Esophagus squamous epithelium (tissue), 5 donors: ENCODE data around the gene PTPN18. TPM values are rescaled to one million over a fixed set of nuclear protein-coding genes. Genes with fewer than 3 reads are reported as not detected.

Source experiments
- DNase-seq: peaks from one replicate; lab custom pipeline; 2025; lab: John Stamatoyannopoulos, UW
- H3K27ac ChIP-seq, 4 donors: fragments of 200-600 bp; sonication (generic); one replicate each; pipeline ENCODE4 v1.5.1; 2016 to 2019; ENCODE audit warnings: mild to moderate bottlenecking in 1 of 4
- H3K27me3 ChIP-seq, 4 donors: fragments of 200-600 bp; sonication (generic); 1 replicate in 3 of 4; 2 replicates in 1 of 4; pipeline versions ENCODE4 v1.5.1 to v1.6.0; 2017 to 2021; ENCODE audit warnings: antibody characterized with exemption in 1 of 4
- H3K36me3 ChIP-seq, 3 donors: fragments of 200-600 bp; sonication (generic); one replicate each; pipeline ENCODE4 v1.5.1; 2016 to 2019
- H3K4me1 ChIP-seq, 3 donors: fragments of 200-600 bp; sonication (generic); one replicate each; pipeline ENCODE4 v1.5.1; 2017 to 2019
- H3K4me3 ChIP-seq, 4 donors: fragments of 200-600 bp; sonication (generic); 1 replicate in 3 of 4; 2 replicates in 1 of 4; pipeline ENCODE4 v1.5.1; 2016 to 2019; ENCODE audit warnings: mild to moderate bottlenecking in 2 of 4, moderate library complexity in 1 of 4
- H3K9me3 ChIP-seq, 3 donors: fragments of 200-600 bp; sonication (generic); one replicate each; pipeline ENCODE4 v1.5.1; 2016 to 2019
- CTCF ChIP-seq, 6 experiments: fragments of 450-650 bp in 4 of 6; fragments of 200-600 bp in 2 of 6; sonication (generic) in 2 of 6; IDR thresholded peaks; one replicate each; pipeline ENCODE4 v1.5.1; 2016 to 2019; ENCODE audit warnings: antibody characterized with exemption in 6 of 6, mild to moderate bottlenecking in 4 of 6, moderate library complexity in 4 of 6
- POLR2A ChIP-seq, 4 donors: fragments of 450-650 bp; IDR thresholded peaks; one replicate each; pipeline ENCODE4 v1.6.1; 2017; ENCODE audit warnings: antibody characterized with exemption in 4 of 4, mild to moderate bottlenecking in 4 of 4, moderate library complexity in 3 of 4
- WGBS, 2 donors: methylation state at CpG; one replicate each; pipeline ENCODE4 v1.1.5; 2018; 5-methylcytosine and 5-hydroxymethylcytosine counted together
- intact Hi-C: fragments of 100-400 bp; cut with DNase I; formaldehyde crosslinking; loops from one replicate; pipeline ENCODE4 v1.15.0; 2022
- total RNA-seq, 4 donors: library from RNA; depleted of rRNA; stranded (reverse); fragments of >200 nt; gene quantifications; one replicate each; pipeline ENCODE4 v1.1.0, GENCODE V29; 2016
- donor health status: DM: yes; HTN: yes; CAD: no.

The PTPN18 gene
- total RNA-seq, 4 donors from 2014 or later: 26.8 to 43.6 (median 35.5) TPM

DNA sequence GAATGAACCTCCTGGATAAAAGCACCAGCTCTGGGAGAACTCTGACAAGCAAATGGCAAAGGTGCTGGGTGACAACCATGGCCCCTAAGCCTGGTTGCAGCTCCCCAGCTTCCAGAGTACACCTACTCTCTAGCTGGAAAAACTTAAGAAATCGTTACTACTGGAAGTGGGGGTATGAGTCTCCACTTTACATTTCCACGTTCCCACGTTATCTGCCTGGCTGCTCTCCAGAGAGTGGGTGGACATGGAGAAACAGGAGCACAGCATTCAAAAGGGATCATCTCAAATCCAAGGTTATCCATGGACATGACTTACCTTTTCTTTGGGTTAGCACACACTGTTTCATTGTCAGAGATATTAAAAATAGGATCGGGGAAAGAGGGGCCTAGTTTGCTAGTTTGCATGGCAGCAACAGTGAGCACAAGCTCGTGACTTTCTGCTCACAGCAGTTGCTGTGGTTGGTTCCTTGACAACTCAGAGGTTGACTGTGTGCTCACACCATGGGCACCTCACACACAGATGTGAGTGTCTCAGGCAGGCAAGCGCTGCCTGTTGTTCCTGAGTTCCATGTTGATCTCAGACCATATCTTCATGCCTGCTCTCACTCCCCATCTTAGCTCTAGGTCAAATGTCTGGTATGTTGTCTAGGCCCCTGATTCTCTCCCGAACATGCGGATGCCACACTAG is 32.5 kb downstream of the PTPN18 start:
- intact Hi-C loops: no loop called here
- 76 to 80% methylated on average over 8 of the region's 8 CpGs for WGBS, 2 donors
- Histone ChIP-seq H3K4me3 (no peak overlapping the region), H3K4me1 (peaks cover 11 to 41% (median 14%) of the 10 kb centered on the region in 3 donors), H3K36me3 (no peaks in the 10 kb centered on the region), H3K9me3 (no peaks in the 10 kb centered on the region), H3K27ac (peak overlapping the region in 2 of 4 donors; percentile 47 to 60), H3K27me3 (no peaks in the 10 kb centered on the region)
- no peak for DNase-seq
- no peak for TF ChIP-seq CTCF (IDR thresholded peaks at IDR 0.05)
- no peak for TF ChIP-seq POLR2A (IDR thresholded peaks at IDR 0.05)

DNA sequence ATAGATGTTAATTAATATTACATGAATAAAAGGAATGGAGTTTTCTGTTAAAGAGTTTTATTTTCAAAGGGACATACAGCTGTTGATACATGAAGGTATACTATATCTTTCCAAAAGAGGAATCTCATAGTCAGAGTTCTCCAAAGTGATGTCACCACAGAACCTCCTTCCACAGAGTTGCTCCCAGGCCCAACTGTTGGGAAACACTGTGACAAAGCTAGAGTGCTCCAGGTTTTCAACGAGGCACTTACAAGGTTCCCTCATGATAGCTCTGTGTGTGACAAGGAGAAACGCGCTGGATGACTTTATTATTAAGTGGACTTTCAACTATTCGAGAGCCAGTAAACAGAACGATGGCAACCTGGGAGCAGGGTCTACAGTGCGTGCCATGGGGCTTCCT is 33.5 kb downstream of the PTPN18 start:
- H3K4me3 ChIP-seq: no peak overlapping the region
- H3K27ac ChIP-seq: peak overlapping the region in 2 of 4 donors; percentile 88 to 92
- H3K27me3 ChIP-seq: no peaks in the 10 kb centered on the region
- peaks cover 11 to 41% (median 14%) of the 10 kb centered on the region in 3 donors for H3K4me1 ChIP-seq
- no peaks in the 10 kb centered on the region for H3K36me3 ChIP-seq
- H3K9me3 ChIP-seq: no peaks in the 10 kb centered on the region
- DNase-seq: no peak
- intact Hi-C loops: no loop called here
- TF ChIP-seq POLR2A (IDR thresholded peaks at IDR 0.05): no peak
- no peak for TF ChIP-seq CTCF (IDR thresholded peaks at IDR 0.05)
- WGBS, 2 donors: 92 to 97% methylated on average over 6 of the region's 6 CpGs

DNA sequence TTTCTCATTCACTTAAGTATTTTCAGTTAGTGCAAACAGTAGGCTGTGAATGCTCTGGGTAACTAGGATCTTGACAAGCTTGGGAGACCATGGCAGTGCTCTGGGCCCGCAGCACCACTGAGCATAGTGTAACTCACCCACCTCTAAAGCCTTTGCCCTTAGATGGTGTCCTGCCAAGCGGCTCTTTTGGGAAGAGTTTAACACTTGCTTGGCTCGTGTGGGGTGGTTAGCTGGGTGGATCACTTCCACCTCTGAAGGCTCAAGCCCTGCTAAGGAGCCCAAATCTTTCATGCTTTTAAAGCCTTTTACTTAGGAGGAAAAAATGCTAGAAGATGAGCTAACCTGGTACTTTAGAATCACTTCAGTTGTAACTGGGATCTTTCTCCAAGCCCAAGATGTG is 33.9 kb downstream of the PTPN18 start:
- no peaks in the 10 kb centered on the region for H3K36me3 ChIP-seq

GRCh38 chr2:130390460-130391057 is 34.7 kb downstream of the PTPN18 start:
- peak overlapping the region; percentile 68 to 75 (median 73) for H3K4me3 ChIP-seq
- DNase-seq: no peak
- intact Hi-C loops: no loop called here

More for the DNA sequence above, 33.9 kb downstream of the PTPN18 start:
- DNase-seq: no peak
- H3K4me3 ChIP-seq: no peak overlapping the region
- H3K27me3 ChIP-seq: peaks cover 0 to 1% (median 0%) of the 10 kb centered on the region in 4 donors
- intact Hi-C loops: no loop called here
- H3K4me1 ChIP-seq: peaks cover 11 to 41% (median 14%) of the 10 kb centered on the region in 3 donors
- TF ChIP-seq POLR2A (IDR thresholded peaks at IDR 0.05) (no peak), CTCF (IDR thresholded peaks at IDR 0.05) (no peak)
- H3K9me3 ChIP-seq: no peaks in the 10 kb centered on the region
- 78 to 94% methylated on average over 3 of the region's 3 CpGs for whole genome bisulfite sequencing, 2 donors
- H3K27ac ChIP-seq: peak overlapping the region in 2 of 4 donors; percentile 88 to 92

More at GRCh38 chr2:130390460-130391057, 34.7 kb downstream of the PTPN18 start:
- Histone ChIP-seq H3K4me1 (peaks cover 11 to 41% (median 14%) of the 10 kb centered on the region in 3 donors), H3K27ac (peak overlapping the region; percentile 87 to 92 (median 88)), H3K36me3 (no peaks in the 10 kb centered on the region), H3K9me3 (no peaks in the 10 kb centered on the region), H3K27me3 (peaks cover 0 to 5% (median 0%) of the 10 kb centered on the region in 4 donors)
- 33 to 59% methylated on average over 5 to 11 of the region's 16 CpGs for WGBS, 2 donors
- TF ChIP-seq POLR2A (IDR thresholded peaks at IDR 0.05) (no peak), CTCF (IDR thresholded peaks at IDR 0.05) (no peak)
